HG03103 (cell line): ENCODE measurements around the gene PLPP4.

ENCODE experiments used
- ATAC-seq: cut with Tn5 transposase; IDR thresholded peaks from one replicate; pipeline ENCODE4 v1.9.1; 2021; ENCODE audit warnings: low read depth; ENCODE audit not compliant: unreplicated experiment

Gene PLPP4

DNA sequence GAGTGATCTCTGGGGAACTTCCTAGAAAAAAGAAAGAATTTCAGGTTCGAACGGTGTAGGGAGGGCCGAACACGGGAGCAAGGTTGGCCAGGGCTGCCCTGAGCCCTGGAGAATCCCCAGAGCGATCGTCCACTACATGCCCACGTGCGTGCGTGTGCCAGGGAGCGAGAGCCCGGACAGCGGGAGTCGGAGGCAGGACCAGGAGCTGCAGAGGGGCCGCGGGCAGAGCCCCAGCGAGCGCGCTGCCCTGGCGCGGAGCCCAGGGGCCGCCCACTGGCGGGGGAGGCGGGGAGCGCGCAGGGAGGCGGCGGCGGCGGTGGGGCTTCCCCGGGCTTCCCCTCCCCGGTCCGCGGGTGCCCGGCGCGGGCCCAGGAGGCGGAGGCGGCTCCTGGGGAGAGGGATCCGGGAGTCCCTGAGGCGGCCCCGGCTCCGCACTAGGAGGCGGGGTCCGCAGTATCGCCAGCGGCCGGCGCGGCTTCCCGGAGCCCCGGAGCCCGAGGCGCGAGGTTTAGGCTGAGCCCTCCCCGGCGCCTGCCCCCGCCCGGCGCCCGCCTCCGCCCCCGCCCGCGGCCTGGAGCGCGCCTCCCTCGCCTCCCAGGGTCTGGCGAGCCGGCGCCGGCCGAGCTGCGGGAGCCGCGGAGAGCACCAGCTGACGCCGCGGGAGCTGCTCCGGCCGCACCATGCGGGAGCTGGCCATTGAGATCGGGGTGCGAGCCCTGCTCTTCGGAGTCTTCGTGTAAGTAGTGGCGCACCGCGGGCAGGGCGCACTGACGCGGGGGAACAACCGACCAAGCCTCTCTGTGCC lies at the start of gene PLPP4:
PLPP4 (plus strand) TSS at position 602 of the 805 bp plus-strand sequence; CDS start at position 681, 79 bp downstream.
- no peak for ATAC-seq

DNA sequence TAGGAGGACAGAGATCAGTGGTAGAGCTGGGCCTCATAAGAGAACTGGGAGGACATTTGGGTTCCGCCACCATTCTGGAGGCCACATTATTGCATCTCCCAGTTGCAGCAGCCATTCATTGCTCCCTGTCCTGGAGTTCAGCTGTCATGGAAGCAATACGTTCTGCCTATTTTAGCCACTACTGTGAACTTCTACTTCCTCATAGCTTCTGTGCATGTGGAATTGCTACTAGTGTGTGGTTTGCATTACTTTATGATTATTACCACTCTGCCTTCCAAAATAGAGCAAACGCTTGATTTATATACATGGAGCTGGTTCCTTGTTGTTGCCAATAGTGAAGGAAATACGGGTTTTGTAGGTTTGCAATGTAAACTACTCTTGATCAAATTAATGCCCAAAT lies 47.2 kb upstream of the PLPP4 start:
- no peak for ATAC-seq

DNA sequence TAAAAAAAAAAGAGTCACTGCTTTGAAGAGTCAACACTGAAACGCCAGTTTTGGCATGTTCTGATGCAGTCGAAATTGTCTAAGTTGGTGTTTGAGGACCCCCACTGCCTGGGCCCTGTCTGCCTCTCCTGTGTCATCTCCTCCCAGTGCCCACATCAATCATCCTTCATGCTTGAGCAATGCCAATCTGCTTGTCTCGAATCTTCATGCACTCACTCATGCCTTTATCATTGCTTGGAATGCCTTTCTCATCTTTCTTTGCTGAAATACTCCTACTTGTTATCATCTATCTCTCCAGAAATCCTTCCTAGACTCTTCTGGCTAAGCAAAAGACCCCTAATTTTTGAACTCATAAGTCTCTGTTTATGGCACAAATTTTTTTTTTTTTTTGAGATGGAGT lies 42.1 kb upstream of the PLPP4 start:
- no peak for ATAC-seq

DNA sequence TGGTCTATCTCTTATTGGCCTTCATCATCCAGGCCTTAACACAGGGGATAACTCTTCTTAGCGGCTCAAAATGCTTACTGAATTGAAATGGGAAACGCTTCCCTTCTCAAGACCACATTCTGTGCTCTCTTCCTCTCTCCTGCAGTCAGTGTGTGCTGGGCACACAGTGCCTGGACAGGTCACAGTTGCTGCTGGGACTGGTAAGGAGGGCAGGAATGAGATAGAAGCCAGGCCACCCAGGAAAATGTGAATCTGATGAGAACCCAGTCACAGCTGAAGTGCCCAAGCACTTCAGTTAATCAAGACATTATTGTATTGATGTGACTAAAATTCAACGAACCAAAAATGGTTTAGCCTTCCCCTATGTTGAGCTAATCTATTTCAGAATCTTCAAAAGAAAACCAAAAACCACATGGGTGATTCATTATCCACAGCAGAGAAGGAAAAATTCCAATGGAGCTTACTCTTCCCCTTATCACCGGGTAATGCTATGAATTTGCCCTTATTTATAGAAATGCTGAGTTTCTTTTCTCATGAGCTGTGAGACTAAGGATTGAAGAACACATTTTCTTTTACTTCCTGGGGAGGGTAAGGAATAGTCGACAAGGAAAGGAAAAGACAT lies 41.2 kb upstream of the PLPP4 start:
- ATAC-seq: no peak

DNA sequence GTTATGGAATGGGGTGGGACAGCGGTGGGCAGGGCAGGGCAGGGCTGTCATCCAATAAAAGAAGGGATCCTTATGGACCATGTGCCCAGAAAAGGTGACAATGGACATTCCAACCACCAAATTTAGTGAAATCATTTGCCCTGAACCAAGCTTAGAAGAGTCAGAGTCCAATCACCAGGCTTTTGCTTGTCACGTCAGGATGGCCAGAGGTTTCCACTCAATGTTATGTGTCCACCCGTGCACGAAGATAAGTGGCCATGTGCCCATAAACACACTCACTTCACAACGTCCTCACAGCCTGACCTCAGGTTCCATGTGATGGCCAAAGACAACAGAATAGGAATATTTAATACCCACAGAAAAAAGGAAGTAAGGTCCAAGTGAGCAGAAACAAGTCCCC lies 36.6 kb upstream of the PLPP4 start:
- no peak for ATAC-seq

DNA sequence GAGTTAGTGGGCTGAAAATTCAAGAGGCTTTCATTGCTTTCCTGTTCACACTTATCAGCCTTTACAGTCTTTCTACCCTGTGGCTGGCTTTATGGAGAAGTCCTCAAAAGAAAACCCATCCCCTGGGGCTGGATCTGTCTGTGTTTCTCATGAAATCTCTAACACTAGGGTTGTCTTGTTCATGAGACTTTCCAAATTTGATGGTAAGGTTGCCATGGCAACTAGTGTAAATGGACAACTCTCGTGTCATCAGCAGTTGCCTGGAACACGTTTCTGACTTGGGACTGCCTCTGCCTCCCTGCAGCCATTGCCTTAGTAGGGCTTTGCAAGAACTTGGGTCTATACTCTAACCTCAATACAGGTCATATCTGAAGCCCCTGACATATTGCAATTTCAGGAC lies 35.8 kb upstream of the PLPP4 start:
- ATAC-seq: no peak

DNA sequence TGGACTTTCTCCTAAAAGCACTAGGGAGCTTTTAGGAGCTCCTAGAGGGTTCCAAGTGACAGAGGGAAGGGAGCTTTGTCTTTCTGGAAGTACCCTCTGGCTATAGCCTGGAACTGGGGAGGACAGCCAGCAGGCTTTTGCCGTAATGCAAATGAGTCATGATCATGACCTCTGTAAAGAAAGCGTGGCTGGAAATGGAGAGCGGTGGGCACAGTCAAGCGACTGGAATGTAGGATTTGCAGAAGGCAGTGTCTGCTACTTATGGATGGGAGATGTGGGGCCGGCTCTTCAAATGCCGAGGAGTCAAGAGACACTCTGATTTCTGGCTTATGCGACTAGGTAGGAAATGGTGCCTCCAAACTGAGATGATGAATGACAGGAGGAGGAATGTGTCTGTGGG lies 34.6 kb upstream of the PLPP4 start:
- ATAC-seq: no peak

DNA sequence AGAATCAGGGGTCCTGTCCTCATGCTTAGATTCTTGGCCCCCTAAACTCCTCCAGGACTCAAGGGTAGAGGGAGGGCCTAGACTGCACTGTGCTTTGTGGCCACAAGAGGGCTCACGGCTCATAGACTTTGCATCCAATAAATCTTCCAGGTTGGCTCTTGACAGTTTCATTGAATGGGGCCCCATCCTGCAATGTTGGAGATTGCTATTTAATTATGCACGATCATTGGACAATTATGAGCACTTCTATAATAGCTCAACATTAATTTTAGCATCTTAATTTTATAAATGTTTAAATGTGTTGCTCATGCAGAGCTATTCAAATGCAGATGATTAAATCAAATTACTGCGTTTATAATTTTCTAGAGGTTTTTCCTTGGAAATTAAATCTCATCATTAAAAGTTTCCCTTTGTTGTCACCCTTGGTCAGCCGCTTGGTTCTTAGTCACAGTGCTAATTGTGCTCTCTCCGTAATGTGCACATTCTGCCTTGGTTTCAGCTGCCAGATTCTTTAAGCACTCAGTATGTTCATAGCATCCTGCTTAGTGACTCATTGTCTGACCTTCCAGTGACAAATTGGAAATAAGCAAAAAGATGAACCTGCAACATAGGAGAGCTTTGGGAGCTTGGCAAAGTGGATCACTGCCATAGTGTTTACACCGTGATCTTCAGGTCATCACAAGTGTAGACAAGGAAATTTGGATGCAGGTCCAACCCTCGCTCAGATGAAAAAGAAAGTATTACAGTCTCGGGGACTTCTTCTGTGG lies 33.4 kb upstream of the PLPP4 start:
- peak; percentile 51 for ATAC-seq

DNA sequence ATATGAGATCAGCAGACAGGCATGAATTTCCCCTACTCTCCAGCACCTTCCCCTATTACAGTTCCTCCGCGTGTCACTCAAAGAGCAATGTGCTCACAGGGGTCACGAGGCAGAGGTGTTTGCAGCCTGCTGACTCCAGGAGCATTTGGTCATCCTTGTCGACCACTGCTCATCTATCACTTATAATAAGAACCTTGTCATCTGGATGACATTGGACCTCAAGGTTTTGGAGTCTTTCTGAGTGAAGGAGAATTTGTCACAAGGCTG lies 32.9 kb upstream of the PLPP4 start:
- ATAC-seq: no peak

DNA sequence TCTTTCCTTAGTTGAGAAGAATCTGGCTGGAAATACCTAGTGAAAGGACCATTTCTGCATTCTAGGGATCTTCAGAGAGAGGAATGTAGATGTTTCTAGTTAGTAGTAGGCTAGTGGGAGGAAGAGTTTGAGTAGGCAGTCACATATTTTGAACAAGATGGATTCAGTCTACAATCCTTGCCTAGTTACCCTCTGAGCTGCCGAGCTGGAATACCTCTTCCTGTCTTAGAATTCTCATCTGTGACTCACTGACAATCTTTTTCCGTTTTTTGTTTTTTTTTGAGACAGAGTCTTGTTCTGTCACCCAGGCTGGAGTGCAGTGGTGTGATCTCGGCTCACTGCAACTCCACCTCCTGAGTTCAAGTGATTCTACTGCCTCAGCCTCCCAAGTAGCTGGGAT lies 30.7 kb upstream of the PLPP4 start:
- ATAC-seq: no peak

DNA sequence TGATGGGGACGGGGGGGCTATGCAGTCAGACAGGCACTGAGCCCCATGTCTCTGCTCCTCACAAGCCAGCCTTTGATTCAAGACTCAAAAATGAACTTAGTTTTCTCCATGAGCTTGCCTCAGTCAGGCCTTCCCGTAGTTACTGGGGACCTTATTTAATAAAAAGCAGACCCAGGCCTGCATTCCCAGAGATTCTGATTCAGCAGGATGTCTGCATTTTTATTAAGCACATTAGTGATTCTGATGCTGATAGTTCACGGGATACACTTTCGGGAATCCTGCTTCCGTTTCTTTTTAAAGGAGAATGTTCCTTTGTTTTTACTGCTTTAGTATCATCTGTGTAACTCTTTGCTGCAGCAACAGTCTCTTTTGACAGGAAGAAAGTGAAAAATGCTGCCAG lies 28.3 kb upstream of the PLPP4 start:
- ATAC-seq: no peak

DNA sequence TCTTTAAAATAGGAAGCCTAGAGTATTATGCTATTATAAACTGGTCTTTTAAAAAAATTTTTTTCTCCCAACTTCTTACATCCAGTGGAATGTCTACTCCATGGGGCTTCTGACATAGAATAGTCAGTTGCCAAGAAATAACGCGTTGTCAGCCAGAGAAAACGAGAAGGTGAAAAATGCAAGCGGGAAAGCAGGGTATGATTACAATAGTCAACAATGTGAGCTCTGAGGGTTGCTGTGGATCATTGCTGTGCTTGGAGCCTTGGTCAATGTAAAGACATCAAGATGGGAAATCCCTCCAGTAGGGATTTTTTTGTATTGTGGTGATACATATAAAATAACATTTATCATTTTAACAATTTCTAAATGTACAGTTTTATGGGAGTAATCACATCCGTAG lies 27.6 kb upstream of the PLPP4 start:
- ATAC-seq: no peak

DNA sequence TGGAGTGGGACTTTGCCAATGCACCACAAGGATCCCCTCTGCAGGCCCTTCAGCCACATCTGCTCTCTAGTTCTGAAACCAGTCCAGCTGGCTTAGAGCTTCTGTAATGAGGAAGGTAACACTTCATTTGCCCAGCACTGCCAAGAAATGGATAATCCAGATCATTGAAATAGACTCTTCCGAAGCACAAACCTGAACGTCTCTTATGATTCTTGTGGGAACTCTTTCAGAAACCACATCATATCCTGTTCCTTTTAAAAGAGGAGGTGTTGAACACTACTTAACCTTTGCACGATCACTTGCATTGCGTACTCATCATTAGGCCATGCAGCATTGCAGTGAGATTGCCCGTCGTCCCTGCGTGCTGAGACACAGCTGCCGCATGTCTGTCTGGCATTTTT lies 25.8 kb upstream of the PLPP4 start:
- no peak for ATAC-seq

DNA sequence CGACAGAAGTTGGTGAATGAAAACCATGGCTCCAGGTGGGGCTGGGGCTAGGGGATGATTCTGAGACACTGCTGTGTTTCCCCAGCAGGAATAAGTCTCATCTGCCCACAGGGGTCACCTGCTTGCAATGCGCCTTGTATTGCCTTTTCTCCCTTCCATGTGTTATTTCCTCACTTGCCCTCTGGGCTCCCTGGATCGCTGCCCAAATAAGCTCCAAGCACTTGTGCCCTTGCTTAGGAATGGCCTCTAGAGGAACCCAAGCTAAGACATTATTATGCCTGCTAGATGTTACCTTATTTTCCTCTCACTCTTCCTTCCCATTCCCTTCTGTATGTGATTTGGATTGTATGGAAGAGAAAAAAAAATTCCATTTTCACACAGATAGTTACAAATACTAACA lies 24.8 kb upstream of the PLPP4 start:
- no peak for ATAC-seq

DNA sequence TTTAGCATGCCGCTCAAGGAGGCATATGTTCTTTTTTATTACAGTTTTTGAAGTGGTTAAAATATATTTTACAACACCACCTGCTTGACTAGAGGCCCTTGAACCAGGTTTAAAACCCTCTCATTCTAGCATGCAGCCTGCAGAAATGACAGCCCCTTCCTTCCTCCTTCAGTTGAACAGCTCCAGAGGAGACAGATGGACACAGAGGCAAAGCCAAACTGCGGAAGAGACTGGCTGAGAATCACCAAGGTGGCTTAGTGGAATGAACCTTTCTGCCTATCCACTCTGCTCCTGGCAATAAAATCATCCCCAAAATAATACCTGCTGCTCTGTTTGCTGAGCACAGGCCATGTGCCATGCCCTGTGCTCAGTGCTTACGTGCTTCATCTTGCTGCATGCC lies 23.9 kb upstream of the PLPP4 start:
- no peak for ATAC-seq

DNA sequence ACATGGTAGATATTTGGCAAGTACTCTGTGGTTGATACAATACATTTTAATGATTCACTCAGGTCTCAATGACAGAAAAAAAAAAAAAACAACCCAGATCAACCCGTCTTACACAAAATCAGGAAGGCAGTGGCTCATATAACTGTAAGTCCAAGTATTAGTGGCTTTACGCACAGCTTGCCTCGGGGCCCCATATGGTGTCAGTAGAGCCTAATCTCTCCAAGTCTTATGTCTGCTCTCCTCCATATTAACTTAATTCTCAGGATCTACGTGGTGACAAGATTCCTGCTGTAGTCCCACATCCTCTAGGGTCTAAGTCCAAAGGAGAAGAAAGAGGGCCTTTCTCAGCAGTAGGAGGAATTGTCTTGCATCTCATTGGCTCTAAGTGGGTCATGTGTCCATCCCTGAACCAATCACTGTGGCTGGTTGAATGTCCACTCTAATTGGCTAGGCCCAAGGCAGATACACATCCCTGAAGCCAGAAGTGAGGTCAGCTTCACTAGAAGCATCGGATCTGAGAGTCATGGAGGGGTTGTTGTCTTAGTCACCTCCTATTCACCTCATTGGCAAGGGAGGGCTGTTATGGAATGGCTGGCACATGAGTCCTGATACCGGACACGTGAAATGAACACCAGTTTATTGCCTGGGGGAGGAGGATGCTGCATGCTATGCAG lies 20.5 kb upstream of the PLPP4 start:
- ATAC-seq: no peak

DNA sequence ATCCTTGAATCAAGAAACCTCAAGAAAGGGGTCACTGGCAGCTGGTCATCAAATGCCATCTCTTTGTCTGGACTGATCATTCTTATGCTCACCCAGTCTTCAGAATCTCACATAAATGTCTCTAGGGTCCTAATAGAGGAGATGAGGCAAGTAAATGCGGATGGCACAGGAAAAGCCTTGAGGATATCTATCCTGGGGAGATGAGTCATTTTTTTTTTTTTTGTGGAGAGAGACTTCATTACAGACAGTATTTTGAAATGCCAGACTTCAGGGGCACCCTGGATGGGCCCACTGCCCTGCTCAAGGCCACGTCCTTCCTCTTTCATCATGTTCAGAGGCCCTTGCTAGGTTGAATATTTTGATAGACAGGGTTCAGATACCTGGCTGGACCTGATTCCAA lies 19.5 kb upstream of the PLPP4 start:
- ATAC-seq: no peak

DNA sequence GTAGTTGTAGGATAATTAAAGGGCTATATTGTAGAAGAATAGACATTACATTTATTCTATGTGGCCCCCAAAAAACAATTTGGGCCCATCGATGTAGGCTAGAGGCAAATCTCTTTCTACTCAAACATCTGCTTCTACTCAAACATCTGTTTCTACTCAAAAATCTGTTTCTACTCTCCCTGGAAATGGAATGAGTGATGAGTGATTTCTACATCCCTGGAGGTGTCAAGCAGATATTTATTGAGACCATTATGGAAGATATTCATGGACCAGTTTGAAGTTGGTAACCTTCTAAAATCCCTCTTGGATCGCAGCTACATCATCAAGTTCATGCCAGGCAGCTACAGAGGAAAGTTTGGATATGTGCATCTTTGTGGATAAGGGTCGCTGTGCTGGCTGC lies 5.1 kb upstream of the PLPP4 start:
- ATAC-seq: no peak

DNA sequence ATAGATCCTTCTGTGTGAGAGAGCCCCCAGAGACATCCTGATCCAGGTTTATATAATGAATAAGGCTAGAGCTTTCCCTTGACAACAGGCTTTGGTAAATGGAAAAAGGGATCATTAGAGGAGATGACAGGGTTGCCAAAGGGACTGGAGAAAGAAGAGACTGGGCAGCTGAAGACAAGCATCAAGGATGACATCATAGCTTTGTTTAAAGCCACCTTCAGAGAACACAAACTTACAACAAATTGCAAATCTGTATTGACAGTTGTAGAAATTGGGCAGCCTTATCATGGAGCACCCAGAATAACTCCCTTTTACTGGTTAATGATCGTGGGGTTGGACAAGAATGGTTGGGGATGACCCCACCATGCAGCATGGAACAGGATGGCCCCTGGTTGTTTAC lies 3.7 kb upstream of the PLPP4 start:
- ATAC-seq: no peak

DNA sequence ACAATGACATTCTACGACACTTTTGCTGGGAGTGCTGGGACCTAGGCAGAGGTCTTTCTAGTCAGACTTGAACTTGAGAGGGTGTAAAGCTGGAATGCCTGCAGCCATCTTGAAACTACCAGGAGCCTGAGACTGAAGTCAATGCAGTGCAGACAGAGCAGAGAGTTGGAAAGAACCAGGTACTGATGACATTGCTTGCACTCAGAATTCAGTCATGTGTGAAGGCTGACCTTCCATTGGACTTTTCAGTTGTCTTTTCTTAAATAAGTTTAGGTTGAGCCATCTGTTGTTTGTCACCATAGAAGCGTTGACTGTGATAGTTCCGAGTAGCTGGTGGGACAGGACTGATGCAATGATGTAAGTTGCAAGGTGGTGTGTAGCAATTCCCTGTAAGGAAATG lies 3.1 kb upstream of the PLPP4 start:
- no peak for ATAC-seq

DNA sequence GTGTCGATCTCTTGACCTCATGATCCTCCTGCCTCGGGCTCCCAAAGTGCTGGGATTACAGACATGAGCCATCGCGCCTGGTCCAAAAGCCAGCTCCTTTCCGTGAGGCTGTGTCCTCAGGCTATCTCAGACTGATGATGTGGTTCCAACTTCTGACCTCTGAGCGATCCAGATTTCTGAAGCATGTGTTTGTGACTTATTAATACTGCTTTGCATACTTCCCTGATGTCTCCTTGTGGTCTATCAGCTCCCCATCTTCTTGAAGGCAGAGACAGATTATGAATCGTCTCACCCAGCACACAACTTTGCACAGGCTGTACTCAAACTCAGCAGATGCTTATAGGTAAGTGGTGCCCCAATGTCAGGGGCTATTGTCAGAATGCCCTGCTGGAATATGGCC lies 2.0 kb upstream of the PLPP4 start:
- no peak for ATAC-seq
